Central memory CD4-positive, alpha-beta T cell (primary cell): Measurements from ENCODE around the gene PPM1H.

Experiments used
- DNase-seq: peaks from one replicate; pipeline ENCODE4 v3.0.0; 2022

The PPM1H gene

DNA sequence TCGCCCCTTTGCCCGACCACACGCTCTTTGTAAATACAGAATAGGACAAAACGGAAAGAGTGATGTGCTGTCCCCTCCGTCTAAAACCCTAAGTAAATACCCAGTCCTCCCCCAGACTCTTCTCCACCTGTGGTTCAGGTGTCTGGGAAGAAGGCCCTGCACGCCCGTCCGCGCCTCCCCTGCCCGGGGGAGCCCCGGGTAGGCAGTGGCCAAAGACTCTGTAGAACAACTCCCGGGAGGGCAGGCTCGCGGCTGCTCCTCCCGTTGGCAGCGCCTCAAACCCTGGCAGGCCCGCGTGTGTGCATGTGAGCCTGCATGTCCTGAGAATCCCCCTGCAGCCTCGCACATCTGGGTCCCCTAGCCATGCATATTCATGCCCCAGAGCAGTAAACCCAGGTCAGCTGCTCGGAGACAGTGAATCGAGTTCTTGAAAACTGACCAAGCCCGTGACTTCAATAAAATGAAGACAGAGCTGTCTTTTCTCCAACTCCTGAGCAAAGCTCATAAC is 302.5 kb downstream of the PPM1H start:
- no peak for DNase-seq

DNA sequence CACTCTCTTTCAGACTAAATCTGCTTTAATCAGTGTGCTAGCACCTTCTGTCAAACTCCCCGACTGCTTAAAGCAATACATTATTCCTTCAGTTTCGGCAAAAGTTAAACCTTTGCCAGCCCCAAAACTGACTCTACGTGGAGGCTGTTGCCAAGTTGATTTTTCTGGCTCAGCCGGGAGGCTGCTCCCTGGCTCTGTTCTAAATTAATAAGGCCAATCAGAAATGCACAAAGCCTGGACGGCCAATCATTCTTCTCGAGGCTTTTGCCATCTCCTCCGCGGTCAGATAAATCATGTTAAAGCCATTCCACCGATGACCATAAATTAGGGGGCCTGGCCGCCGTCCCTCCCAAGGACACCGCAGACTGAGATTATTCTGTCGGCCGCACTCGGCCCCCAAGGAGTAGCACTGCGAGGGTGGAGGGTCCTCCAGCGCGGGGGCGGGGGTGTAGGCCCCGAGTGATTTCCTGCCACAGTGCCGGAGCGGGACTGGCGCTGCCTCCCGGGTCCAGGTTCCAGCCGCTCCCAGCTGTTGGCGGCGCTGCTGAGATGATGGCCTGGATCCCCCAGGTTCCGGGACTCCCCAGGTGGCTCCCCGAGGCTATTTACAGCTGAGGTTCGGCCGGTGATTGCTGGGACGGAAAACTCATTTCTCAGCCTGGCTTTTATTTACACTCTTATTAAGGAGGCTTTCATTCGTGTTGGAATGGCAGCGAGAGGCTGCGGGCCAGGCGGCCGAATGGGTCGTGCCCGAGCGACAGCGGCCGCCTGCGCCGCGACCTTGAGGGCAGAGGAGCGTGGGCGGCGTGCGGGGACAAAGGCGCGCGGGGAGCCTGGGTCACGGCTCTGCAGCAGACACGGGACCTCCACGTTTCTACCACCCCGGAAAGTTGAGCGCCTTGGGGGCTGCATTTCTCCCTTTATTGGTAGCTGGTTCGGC is 303.2 kb downstream of the PPM1H start:
- no peak for DNase-seq

DNA sequence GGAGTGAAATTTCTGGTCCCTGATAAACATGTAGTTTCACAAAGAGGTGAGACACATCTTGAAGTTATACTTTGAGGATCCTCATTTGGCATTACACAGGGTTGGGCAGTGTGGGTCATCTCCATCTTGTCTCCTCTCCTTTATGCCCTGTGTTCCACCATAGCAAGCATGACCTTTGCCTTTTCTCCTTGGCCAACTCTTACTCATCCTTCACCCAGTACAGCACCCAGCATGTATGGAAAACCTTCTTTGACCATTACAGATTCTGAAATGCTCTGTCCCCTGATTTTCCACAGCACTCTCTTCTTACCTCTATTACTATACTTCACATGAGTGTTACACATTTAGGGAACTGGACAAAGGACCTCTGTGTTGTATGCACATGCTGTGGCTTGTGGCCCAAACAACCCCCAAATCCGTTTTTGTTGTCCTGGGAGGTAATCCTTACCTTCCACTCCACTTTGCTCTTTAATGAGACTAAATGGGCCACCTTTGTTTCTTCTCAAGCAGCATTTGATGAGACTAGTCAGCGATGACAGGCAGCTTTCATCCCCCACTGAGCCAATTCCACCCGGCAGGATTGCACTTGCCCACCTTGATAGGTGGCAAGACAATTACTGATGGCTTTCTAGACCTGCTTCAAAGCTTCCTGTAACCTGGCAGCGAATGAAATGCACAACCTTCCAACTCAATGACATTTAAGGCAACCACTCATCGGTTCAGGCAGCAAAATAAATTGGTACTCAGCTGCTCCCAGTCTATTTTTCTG is 304.8 kb downstream of the PPM1H start:
- DNase-seq, result no peak

DNA sequence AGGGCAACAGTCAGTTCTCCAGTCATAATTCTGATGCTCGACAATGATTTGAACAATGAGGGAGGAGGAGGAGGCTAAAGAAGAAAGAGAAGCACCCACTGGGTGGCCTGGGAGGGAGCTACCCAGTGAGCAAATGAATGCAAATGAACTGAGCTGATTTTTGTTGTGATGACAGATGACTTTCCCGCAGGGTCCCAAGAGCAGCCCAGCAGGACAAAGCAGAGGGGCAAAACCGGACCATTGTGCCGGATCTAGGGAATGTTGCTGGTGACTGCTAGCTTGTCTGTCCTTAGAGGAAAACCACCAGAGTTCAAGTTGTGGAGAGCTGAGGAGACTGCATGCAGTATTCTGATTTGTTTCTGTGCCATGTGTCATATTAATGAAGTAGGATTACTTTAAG is 305.5 kb downstream of the PPM1H start:
- no peak for DNase-seq

DNA sequence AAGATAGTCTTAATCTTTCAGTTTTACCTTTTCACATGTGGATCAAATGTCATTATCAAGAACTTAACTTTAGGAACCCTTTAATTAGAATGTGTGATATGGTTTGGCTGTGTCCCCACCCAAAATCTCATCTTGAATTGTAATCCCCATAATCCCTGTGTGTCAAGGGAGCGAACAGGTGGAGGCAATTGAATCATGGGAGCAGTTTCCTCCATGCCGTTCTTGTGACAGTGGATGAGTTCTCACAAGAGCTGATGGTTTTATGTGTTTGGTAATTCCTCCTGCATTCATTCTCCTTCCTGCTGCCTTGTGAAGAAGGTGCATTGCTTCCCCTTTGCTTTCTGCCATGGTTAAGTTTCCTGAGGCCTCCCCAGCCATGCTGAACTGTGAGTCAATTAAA is 307.8 kb downstream of the PPM1H start:
- no peak for DNase-seq

DNA sequence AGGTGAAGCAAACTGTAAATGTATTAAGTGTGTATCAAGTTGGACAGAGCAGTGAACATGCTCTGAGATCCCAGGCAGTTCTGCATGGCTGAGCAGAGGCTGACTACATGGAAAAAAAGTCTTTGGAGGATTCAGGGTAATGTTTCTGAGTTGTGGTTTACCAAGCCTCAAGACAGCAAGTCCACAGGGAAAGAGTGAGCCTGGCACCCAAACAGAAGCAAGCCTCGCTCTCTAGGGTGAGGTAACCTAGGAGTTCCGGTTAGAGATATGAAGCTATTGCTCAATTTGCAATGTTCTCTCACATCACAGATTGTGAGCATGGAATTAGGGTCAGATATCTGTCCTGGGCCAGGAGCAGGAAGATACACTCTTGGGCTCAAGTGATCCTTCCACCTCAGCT is 309.7 kb downstream of the PPM1H start:
- no peak for DNase-seq

DNA sequence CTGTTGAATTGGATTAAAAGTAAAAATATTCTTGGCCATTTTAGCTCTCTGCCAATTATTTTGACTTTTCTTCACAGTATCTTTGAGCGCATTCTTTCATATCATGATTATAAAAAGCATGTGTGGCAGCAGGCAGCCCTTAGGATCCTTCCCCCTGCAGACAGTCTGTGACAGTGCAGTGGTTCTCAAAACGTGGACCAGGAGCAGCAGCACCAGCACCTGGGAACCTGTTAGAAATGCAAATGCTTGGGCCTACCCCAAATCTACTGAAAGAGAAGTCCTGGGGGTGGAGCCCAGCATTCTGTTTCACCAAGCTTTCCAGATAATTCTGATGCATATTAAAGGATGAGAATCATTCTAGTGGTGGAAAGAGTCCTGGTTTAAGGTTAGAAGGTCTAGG is 312.8 kb downstream of the PPM1H start:
- DNase-seq, result no peak

DNA sequence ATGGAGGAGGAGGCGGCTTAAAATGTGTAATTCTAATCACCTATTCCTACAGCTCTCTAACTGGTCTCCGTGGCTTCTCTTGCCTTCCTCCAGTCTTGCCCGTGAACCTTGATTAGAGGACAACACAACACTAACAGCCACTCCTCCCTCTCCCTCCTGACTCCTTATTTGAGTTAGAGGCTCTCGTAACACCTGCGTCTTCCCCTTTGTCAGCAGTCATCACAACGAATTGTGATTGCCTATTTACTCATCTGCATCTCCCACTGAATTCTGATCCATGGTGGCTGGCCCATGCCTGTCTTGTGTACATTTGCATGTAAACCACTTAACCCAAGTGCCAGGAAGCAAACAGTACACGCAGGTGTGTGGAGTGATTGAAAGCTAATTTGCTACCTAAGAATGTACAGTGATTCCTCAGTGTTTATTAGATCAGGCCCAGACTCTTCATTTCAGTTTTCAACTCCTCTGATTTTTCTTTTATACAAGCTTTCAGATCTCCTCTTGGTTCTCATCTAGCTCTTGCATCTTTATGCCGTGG is 313.8 kb downstream of the PPM1H start:
- DNase-seq, result no peak

DNA sequence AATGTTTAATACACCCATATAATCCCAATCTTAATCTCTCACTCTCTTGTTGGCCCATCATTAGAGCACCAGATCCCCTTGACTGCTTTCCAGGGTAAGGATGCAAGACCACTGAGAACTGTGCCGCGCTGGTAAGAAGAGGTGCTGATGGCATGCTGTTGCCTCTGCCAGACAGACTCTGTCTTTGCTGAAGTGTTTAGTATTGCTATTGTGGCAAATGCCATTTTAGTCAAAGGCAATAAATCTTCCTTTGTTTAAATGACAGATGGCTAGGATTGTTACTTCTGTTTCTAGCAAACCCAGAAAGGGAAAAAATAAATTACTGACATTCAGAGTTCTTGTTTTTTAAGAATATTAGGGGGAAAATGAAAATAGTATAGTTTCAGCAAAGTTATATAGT is 316.0 kb downstream of the PPM1H start:
- DNase-seq, result no peak

DNA sequence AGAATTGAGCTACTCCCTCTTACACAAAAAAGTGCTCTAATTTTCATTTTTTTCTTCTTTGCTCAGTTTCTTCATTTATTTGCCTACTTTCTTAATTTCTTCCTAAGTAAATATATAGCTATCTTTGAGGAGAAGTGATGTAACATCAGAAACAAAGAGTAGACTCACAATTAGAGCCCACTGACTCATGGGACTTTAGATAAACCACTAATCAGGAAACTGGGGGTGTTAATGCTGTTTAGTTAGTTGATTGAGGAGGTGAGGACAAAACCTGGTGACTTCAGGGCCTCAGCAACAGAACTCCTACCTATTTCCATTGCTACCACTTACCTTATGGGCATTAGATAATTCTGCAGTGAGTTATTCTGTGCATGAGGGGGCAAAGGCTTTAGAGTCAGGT is 316.6 kb downstream of the PPM1H start:
- DNase-seq, result no peak

DNA sequence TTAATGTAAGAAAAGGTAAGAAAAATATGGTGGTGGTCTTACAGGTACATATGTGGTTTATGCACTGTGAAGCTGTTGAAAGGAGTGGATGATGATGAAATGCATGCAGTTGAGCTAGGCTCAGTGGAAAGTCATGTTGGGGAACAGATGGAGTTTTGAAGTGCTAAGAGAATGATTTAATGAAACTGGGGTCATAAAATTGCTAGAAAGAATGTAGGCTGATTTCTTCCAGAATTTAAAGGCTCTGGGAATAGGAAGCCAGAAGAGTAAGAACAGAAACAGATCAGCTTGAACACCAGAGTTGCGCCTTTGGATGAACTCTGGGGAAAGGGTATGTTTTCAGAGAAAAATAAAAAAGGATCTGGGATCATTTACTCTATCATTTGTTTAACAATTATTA is 321.9 kb downstream of the PPM1H start:
- no peak for DNase-seq

DNA sequence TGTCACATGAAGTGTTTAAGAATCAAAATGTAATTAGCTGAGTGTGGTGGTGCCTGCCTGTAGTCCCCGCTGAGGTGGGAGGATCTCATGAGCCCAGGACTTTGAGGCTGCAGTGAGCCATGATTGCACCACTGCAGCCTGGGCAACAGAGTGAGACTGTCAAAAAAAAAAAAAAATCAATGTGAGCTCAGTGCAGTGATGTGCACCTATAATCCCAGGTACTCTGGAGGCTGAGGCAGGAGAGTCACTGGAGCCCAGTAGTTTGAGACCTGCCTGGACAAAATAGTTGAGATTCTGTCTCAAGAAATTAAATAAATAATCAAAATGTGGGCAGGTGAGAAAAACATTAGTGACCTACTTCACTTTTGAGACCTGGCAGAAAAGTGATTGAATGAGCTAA is 328.3 kb downstream of the PPM1H start:
- no peak for DNase-seq

DNA sequence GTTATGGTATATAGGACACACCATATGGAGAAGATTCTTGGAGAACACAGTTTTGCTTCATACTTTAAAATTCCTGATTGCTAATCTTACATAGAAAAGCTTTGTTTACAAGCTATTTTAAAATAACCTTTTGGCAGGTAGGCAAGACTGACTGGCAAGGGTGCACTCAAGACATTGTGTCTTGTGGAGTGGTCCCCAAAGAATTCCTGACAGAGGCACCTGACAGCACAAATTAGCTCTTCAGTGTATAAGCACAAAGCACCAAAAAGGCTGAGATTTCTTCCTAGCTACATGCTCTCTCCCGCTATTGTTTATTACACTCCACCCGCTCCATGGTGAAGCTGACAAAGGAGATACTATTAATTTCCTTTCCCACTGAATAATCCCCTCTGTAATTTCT is 329.0 kb downstream of the PPM1H start:
- no peak for DNase-seq

DNA sequence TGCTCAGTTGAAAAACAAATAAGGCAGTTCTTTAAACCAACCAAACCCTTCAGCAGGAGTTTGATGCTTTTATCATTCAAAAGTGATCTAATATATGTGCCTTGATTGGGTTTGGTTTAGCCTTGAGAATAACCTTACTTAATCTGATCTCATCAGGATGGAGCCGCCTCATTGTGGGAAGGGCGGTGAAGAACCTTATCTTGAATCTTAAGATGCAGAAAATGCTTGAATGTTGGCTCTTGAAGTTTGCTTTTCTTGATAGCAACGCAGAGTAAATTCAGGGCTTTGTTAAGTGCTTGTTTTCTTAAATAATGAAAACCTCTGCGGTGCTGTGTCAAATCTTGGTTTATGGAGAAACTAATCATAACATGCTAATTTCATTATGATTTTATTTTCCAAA is 330.1 kb downstream of the PPM1H start:
- peak; percentile 32 for DNase-seq

DNA sequence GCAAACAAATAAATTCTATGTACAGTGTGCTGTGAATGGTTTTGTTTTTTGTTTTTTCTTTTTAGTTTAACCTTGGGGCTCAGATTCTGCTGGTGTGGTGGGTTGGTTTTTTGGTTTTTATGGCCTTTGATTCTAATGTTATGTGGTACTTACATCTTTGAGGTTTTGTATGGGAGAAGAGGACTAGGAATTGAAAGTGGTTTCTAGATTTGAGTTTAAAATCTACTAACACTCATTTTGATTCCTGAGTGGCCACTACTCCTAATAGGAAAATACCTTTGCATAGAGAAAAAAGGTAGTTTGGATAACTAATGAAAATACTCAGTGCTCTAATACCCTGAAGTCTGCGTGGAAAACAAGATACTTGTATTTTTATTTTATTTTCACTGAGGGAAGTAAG is 330.6 kb downstream of the PPM1H start:
- no peak for DNase-seq

DNA sequence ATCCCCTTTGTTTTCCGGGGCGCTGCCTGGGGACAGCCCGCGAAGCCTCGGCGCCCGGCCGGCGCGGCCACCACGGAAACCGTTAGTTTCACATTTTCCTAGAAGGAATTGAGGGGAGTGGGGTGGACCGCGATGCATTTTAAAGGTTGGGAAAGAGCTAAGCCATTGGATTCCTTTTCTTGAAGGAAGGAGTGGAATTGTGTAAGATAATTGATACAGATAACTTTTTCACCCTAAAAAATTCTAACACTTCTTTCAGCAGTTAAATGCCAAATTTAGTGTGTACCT is 331.2 kb downstream of the PPM1H start:
- no peak for DNase-seq

DNA sequence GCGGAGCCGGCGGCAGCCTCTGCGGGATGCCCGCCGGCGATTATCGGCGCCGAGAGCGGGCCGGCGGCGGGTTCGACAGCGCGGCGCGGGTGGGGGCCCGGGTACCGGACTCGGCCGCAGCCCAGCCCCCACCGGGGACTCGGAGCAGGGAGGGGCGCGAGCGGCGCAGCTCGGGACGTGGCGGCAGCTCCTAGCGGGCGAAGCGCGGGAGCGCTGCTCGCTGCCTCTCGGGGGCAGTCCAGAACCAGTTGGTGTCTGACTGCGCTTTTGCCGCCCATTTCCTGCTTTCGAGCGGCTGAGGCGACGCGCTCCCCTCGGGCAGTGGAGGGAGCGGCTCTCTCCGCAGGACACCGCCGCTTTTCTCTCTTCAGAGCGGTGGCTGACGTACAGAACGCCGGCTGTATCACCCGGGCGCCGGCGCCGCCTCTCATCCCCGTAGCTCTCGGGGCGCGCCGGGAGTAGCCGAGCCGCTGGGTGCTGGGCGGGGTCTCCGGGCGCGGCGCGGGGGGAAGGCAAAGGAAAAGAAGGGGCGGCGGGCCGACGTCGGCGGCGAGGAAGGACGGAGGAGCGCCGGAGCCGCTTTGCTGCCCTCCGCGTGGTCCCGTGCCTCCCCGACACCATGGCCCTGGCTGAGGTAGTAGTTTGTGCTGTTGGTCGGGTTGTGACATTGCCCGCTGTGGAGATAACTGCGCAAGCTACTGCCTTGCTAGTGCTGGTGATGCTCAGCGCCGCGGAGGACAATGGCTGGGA is 331.7 kb downstream of the PPM1H start:
- peak; percentile 84 for DNase-seq

DNA sequence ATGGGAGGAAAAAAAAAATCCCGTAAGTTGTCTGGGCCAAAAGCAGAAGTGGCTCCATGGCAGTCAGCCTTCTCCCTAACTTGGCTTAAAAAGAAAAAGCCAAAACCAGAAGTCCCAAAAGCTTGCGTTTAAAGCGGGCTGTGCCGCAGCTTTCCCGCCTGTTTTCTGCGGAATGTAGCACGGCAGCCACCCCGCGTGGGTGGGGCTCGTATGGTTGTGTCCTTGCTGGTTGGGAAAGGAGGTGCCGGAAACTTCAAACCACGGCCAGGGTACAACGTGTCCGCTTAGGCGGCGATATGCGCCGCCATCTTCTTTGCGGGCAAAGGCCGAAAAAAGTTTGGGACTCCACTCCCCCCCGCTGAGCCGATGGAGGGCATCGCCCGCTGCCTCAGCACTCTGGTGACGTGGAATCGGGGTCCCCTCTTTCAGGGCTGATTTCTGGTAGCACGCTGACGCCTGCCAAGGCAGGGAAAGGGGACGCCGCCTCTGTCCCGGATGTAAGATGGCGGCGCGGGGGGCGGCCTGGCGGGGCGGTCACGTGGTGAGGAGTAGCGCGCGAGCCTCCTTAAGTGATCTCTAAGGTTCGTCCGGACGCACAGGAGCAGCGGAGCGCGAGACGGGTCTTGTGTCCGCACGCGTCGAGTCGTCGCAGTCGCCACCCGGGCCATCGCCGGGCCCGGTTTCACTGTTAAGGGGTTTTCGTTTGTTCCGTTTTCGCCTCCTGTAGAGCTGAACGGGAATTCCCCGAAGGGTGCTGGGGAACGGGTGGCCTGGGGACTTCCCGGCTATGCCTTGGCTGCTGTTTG is 332.5 kb downstream of the PPM1H start:
- peak; percentile 90 for DNase-seq

DNA sequence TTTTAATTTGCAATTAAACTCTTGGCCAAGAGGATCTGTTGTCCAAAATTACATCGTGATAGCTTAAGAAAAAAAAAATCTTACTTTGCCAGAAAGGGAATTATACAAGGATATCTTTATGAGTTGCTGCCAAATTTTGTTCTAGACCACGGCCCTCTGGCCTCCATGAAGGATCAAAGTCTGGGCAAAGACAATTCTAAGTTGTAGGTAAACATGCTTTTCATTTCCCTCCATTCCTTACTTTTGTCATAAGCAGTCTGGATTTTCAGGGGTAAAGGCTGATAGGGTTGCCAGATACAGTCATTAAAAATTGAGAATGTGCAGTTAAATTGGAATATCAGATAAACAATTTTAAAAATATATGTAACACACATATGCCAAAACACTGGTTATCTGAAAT is 333.2 kb downstream of the PPM1H start:
- no peak for DNase-seq

DNA sequence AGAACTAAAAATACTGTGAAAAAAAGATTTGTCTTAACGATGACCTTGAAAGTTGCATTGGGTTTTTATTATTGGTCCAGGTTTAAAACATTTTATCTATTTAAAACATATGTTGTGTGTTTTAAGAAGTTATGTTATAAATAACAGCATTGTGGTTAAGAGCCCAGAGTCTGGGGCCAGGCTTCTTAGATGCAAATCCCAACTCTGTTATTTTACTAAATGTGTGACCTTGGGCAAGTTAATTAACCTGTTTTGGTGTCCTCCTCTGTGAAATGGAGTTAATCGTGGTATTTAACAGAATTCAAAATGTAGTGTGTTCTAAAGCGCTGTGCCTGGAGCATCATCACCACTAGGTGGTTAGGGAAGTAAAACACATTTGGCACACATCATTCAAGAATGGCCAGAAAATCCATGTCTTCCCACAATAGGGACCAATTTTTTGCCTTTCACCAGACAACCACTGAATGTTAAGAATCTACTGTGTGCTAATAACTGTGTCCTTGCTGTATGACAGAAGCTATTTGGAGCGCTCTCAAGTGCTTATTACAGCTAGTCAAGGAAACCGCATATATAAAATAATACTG is 335.0 kb downstream of the PPM1H start:
- no peak for DNase-seq

DNA sequence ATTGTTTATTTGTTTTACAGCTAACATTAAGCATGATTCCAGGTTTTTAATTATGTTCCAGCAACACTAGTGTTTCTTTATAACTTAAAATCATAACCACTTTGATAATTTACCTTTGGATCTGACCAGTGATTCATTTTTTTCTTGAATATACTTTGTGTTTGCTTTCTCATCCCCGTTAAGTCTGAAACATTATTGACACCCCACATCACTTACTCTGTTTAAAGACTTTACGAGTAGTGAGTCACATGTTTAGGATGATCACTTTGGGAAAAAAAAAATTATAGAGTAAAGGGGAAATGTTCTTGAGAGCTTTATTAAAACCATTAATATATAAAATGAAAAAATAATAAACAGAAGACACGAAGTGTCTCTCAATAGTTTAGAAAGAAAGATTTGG is 336.1 kb downstream of the PPM1H start:
- no peak for DNase-seq

DNA sequence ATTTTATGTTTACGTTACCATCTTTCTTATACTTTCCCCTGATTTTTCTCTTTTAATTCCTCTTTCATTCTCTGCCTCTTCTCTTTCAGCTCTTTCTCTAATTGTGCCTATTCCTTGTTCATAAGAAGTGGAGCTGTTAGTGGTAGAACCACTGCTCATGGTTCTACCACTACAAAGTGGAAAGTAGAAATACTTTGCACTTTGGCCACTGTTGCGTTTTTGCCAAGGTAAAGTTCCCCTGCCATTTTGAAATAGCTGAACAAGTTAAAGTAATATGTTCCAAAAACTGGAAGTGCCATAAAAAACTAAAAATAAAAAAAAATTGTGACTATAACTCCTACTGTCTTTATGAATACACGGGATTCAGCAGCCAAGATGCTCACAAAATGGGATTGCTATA is 337.7 kb downstream of the PPM1H start:
- DNase-seq, result no peak
